ENCODE data around the gene CASP8AP2. TPM values are rescaled to one million over a fixed set of nuclear protein-coding genes. Genes with fewer than 3 reads are reported as not detected.

Gene CASP8AP2
- 7.2 and 14.4 TPM in 2 replicates for total RNA-seq

DNA sequence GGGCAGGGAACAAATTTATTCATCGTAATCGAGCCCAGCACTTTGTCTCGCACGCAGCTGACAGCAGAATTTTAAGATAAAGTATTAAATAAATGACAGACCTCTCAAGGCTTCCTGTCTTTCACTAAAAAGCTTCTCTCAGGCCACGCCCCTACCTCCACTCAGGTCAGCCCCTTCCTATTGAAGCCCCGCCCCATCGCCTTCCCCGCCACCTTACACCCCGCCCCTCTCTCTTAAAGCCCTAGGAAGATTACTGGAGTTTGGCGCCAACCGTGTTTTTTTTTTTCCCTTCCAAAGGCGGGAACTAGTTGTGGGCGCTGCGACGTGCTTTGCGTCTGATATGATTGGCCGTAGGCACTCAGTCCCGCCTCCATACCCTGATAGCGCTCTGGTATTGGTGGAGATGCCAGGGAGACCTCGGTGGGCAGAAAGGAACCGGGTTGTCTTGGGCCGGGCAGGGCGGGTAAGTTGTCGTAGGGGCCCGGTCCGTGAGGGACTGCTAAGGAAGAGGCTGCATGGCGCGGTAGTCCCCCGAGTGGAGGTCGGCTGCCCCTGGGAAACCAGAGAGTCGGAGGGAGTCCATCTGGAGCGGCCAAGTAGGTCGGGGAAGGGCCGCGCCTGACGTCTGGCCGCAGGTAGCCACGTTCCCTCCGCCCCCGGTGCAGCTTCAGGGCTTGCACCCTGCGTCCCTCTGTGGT is at the start of gene CASP8AP2:
Gene CASP8AP2, plus strand, starts transcription at position 409 of the 698 bp plus-strand sequence.

GRCh38 chr6:89819336-89820130 is 10.1 kb upstream of the CASP8AP2 start, which contains the start of gene MDN1:
MDN1 (minus strand) TSS chr6:89819794; CDS start chr6:89819607, 187 bp downstream.

GRCh38 chr6:89894169-89894568 is 64.5 kb downstream of the CASP8AP2 start, which contains the start of gene GJA10:
GJA10 (plus strand) TSS chr6:89894469; CDS start chr6:89894469, 0 bp downstream.

Other genes with a start within 250 kb of the CASP8AP2 start
- 15.4 and 18.8 TPM in 2 replicates for gene LYRM2, start 191.1 kb upstream of the CASP8AP2 start, total RNA-seq
- gene MDN1, start 10.1 kb upstream of the CASP8AP2 start, total RNA-seq: 5.6 and 12.7 TPM in 2 replicates
- gene GJA10, start 64.6 kb downstream of the CASP8AP2 start, total RNA-seq: 0.13 TPM in 1 of 2 replicates, not detected in the other